GM15510 (cell line): Measurements from ENCODE around the gene POLD4.

Experiments used
- POLR2A ChIP-seq: IDR thresholded peaks from 3 replicates; pipeline ENCODE4 v1.6.1; 2011; ENCODE audit warnings: borderline replicate concordance; ENCODE audit not compliant: insufficient read length; ENCODE audit errors: extremely low read depth

The POLD4 gene

GRCh38 chr11:67307545-67308001 is 45.8 kb downstream of the POLD4 start:
- TF ChIP-seq POLR2A = no peak

- no peak for TF ChIP-seq POLR2A
Observed at GRCh38 chr11:67306769-67307544, 46.4 kb downstream of the POLD4 start.

GRCh38 chr11:67304511-67305113 is 48.7 kb downstream of the POLD4 start:
- no peak for TF ChIP-seq POLR2A

GRCh38 chr11:67303835-67304411 is 49.4 kb downstream of the POLD4 start:
- no peak for TF ChIP-seq POLR2A

- TF ChIP-seq POLR2A = no peak
Observed at GRCh38 chr11:67303132-67303834, 50.1 kb downstream of the POLD4 start, which contains the start of gene SSH3. Gene SSH3 (plus strand): TSS chr11:67303530. CDS start chr11:67303626, 96 bp downstream.

GRCh38 chr11:67302571-67303131 is 50.7 kb downstream of the POLD4 start:
- TF ChIP-seq POLR2A = no peak

- TF ChIP-seq POLR2A = no peak
Observed at GRCh38 chr11:67301951-67302516, 51.3 kb downstream of the POLD4 start.

GRCh38 chr11:67301313-67301921 is 51.9 kb downstream of the POLD4 start:
- no peak for TF ChIP-seq POLR2A
